Measurements from ENCODE around the gene MCHR1. TPM values are rescaled to one million over a fixed set of nuclear protein-coding genes. Genes with fewer than 3 reads are reported as not detected.
"Not testable (repeated sequence)": the region's sequence is repeated elsewhere in the genome, so short reads cannot be mapped to it uniquely, and the experiment has no call there.

MCHR1 gene
- total RNA-seq, 1 experiment from 2014 or later = not detected

GRCh38 chr22:40645579-40646197, 33.6 kb upstream of the MCHR1 start:
- no peaks in the 10 kb centered on the region for H3K9me3 ChIP-seq (replicated peaks)
- no peaks in the 10 kb centered on the region for H3K36me3 ChIP-seq
- H3K4me1 ChIP-seq (replicated peaks) = peaks cover 3% of the 10 kb centered on the region; the same call in 1 of the 2 replicates
- no peak for DNase-seq (ENCODE audit: low read depth in 1 of 2, low spot score in 2 of 2)
- no peaks in the 10 kb centered on the region for H3K27me3 ChIP-seq (replicated peaks)
- H3K4me3 ChIP-seq = no peak overlapping the region
- H3K27ac ChIP-seq = no peak overlapping the region

GRCh38 chr22:40648386-40648785, 30.9 kb upstream of the MCHR1 start:
- Histone ChIP-seq H3K4me3 (no peak overlapping the region), H3K4me1 (replicated peaks) (peaks cover 19% of the 10 kb centered on the region), H3K27me3 (replicated peaks) (no peaks in the 10 kb centered on the region), H3K27ac (no peak overlapping the region), H3K9me3 (replicated peaks) (no peaks in the 10 kb centered on the region), H3K36me3 (no peaks in the 10 kb centered on the region)
- no peak for DNase-seq (ENCODE audit: low read depth in 1 of 2, low spot score in 2 of 2)

- peak overlapping the region; percentile 95 for H3K27ac ChIP-seq
- H3K4me1 ChIP-seq (replicated peaks) = peaks cover 17% of the 10 kb centered on the region
- no peaks in the 10 kb centered on the region for H3K9me3 ChIP-seq (replicated peaks)
- no peaks in the 10 kb centered on the region for H3K27me3 ChIP-seq (replicated peaks)
- H3K36me3 ChIP-seq = no peaks in the 10 kb centered on the region
- H3K4me3 ChIP-seq = peak overlapping the region; percentile 53
- DNase-seq (ENCODE audit: low read depth in 1 of 2, low spot score in 2 of 2) = no peak
Measured at GRCh38 chr22:40651057-40651456, 28.2 kb upstream of the MCHR1 start.

- peaks cover 16% of the 10 kb centered on the region for H3K4me1 ChIP-seq (replicated peaks)
- H3K27ac ChIP-seq = peak overlapping the region; percentile 95
- no peaks in the 10 kb centered on the region for H3K27me3 ChIP-seq (replicated peaks)
- no peaks in the 10 kb centered on the region for H3K36me3 ChIP-seq
- peak overlapping the region; percentile 53 for H3K4me3 ChIP-seq
- H3K9me3 ChIP-seq (replicated peaks) = no peaks in the 10 kb centered on the region
- DNase-seq (ENCODE audit: low read depth in 1 of 2, low spot score in 2 of 2) = peak; percentile 98 to 99
Measured at GRCh38 chr22:40651563-40652501, 27.5 kb upstream of the MCHR1 start.

GRCh38 chr22:40653361-40653760, 25.9 kb upstream of the MCHR1 start:
- no peak for DNase-seq (ENCODE audit: low read depth in 1 of 2, low spot score in 2 of 2)
- Histone ChIP-seq H3K4me1 (replicated peaks) (peaks cover 16% of the 10 kb centered on the region), H3K27ac (no peak overlapping the region), H3K9me3 (replicated peaks) (no peaks in the 10 kb centered on the region), H3K36me3 (no peaks in the 10 kb centered on the region), H3K27me3 (replicated peaks) (no peaks in the 10 kb centered on the region), H3K4me3 (no peak overlapping the region)

GRCh38 chr22:40654522-40655167, 24.6 kb upstream of the MCHR1 start:
- peaks cover 16% of the 10 kb centered on the region for H3K4me1 ChIP-seq (replicated peaks)
- no peaks in the 10 kb centered on the region for H3K9me3 ChIP-seq (replicated peaks)
- no peak for DNase-seq (ENCODE audit: low read depth in 1 of 2, low spot score in 2 of 2)
- H3K36me3 ChIP-seq = no peaks in the 10 kb centered on the region
- H3K27ac ChIP-seq = no peak overlapping the region
- no peaks in the 10 kb centered on the region for H3K27me3 ChIP-seq (replicated peaks)
- no peak overlapping the region for H3K4me3 ChIP-seq

- not testable (repeated sequence) for H3K27ac ChIP-seq
Measured at GRCh38 chr22:40655941-40656340, 23.3 kb upstream of the MCHR1 start.

GRCh38 chr22:40656651-40657050, 22.6 kb upstream of the MCHR1 start:
- not testable (repeated sequence) for H3K36me3 ChIP-seq; DNase-seq (ENCODE audit: low read depth in 1 of 2, low spot score in 2 of 2); H3K4me1 ChIP-seq (replicated peaks); H3K27ac ChIP-seq; H3K4me3 ChIP-seq; H3K9me3 ChIP-seq (replicated peaks); H3K27me3 ChIP-seq (replicated peaks)

More at GRCh38 chr22:40655941-40656340, 23.3 kb upstream of the MCHR1 start:
- H3K4me1 ChIP-seq (replicated peaks) = peaks cover 14% of the 10 kb centered on the region
- H3K9me3 ChIP-seq (replicated peaks); H3K36me3 ChIP-seq; H3K4me3 ChIP-seq; DNase-seq (ENCODE audit: low read depth in 1 of 2, low spot score in 2 of 2); H3K27me3 ChIP-seq (replicated peaks): not testable (repeated sequence)

- H3K4me1 ChIP-seq (replicated peaks) = no peaks in the 10 kb centered on the region
- H3K27me3 ChIP-seq (replicated peaks) = no peaks in the 10 kb centered on the region
- no peak for DNase-seq (ENCODE audit: low read depth in 1 of 2, low spot score in 2 of 2)
- H3K36me3 ChIP-seq = no peaks in the 10 kb centered on the region
- no peak overlapping the region for H3K4me3 ChIP-seq
- H3K27ac ChIP-seq = no peak overlapping the region
- no peaks in the 10 kb centered on the region for H3K9me3 ChIP-seq (replicated peaks)
Measured at GRCh38 chr22:40659166-40659565, 20.1 kb upstream of the MCHR1 start.

- Histone ChIP-seq H3K4me3 (no peak overlapping the region), H3K27ac (no peak overlapping the region), H3K9me3 (replicated peaks) (no peaks in the 10 kb centered on the region), H3K27me3 (replicated peaks) (no peaks in the 10 kb centered on the region), H3K4me1 (replicated peaks) (no peaks in the 10 kb centered on the region), H3K36me3 (no peaks in the 10 kb centered on the region)
- no peak for DNase-seq (ENCODE audit: low read depth in 1 of 2, low spot score in 2 of 2)
Measured at GRCh38 chr22:40660730-40661129, 18.6 kb upstream of the MCHR1 start.

- no peak for DNase-seq (ENCODE audit: low read depth in 1 of 2, low spot score in 2 of 2)
- H3K27me3 ChIP-seq (replicated peaks) = no peaks in the 10 kb centered on the region
- H3K36me3 ChIP-seq = no peaks in the 10 kb centered on the region
- no peaks in the 10 kb centered on the region for H3K9me3 ChIP-seq (replicated peaks)
- no peak overlapping the region for H3K27ac ChIP-seq
- no peak overlapping the region for H3K4me3 ChIP-seq
- no peaks in the 10 kb centered on the region; the same call in 1 of the 2 replicates for H3K4me1 ChIP-seq (replicated peaks)
Measured at GRCh38 chr22:40661671-40662070, 17.6 kb upstream of the MCHR1 start.

- Histone ChIP-seq H3K36me3 (no peaks in the 10 kb centered on the region), H3K4me3 (no peak overlapping the region), H3K27ac (no peak overlapping the region), H3K27me3 (replicated peaks) (no peaks in the 10 kb centered on the region), H3K9me3 (replicated peaks) (peaks cover 8% of the 10 kb centered on the region), H3K4me1 (replicated peaks) (no peaks in the 10 kb centered on the region; the same call in 1 of the 2 replicates)
- no peak for DNase-seq (ENCODE audit: low read depth in 1 of 2, low spot score in 2 of 2)
Measured at GRCh38 chr22:40665312-40665711, 14.0 kb upstream of the MCHR1 start.

- H3K36me3 ChIP-seq = no peaks in the 10 kb centered on the region
- H3K4me1 ChIP-seq (replicated peaks) = no peaks in the 10 kb centered on the region; the same call in 1 of the 2 replicates
- peaks cover 8% of the 10 kb centered on the region for H3K9me3 ChIP-seq (replicated peaks)
- no peak for DNase-seq (ENCODE audit: low read depth in 1 of 2, low spot score in 2 of 2)
- H3K4me3 ChIP-seq = no peak overlapping the region
- H3K27ac ChIP-seq = no peak overlapping the region
- H3K27me3 ChIP-seq (replicated peaks) = no peaks in the 10 kb centered on the region
Measured at GRCh38 chr22:40666151-40666848, 13.0 kb upstream of the MCHR1 start.

All from SJSA1 (cell line).